Activated T-helper 9 cell treated with anti-CD3 and anti-CD28 coated beads, Interleukin-2, amount 50 U/mL, for 16 hours (primary cell): Measurements from ENCODE around the gene MKNK1.
A peak's percentile ranks its signal among the peaks of the same experiment; 100 is the strongest.

Experiments
- DNase-seq: peaks from one replicate; pipeline ENCODE4 v3.0.0-alpha.2; 2020; ENCODE audit warnings: low read depth

The MKNK1 gene

DNA sequence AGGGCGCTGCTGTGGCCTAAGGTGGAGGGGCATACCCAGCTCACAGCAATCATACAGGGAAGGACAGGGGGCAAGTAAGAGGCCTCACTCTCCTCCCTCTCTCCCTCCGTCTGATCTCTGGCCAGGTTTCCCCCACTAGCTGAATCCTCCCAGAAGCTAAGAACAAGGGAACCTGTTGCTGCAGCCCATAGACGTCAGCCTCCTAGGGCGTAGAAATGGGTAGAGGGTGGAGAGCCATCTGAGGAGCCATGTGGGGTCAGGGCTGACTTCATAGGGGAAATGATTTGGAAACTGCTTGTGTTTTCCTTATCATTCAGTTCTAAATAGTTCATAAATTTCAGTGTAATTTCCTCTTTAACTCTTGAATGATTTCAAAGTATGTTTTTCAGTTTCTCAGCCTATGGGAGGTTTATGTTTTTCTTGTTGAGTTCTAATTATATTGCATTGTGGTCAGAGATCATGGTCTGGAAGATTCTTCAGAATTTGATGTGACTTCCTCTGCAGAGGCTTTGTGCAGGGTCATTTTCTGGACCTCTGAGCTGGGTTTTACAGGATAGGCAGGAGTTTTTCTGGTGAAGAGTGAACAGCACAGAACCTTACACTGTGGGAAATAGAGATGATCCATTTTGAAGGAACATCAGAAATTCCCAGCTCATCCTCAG is 14.8 kb upstream of the MKNK1 start:
- no peak for DNase-seq

GRCh38 chr1:46617833-46618232 is 13.8 kb upstream of the MKNK1 start:
- no peak for DNase-seq

DNA sequence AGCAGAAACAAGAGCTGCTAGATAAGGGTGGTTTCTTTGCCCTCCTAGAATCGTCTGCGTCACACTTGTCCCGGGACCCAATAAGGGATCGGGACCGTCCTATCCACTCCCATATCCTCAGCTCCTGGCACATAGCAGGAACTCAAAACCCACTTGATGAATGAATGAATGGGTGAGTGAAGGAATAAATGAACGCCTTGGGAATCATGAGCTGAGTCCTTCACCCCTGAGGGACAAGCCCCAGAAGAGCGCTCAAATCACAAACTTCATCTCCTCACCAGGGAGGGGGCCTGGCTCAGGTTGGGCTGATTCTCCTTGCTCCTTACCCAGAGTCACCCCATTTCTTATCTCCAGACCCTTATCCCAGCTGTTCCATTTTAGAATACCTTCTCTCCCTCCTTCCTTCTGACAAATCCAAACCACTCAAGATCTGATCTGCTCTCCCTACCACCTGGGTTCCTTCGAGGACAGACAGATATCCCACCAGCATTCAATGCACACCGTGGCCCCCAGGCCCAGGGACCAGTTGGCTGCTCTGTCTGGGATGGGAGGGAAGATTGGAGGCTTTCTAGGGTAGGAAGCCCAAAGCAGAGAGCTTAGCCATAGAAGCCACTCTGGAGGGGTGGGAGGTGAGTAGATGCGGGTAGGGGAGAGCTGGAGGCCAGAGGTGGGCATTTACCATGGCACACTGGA is 13.2 kb upstream of the MKNK1 start:
- DNase-seq: no peak

- DNase-seq: peak; percentile 58
Observed at GRCh38 chr1:46616277-46617107, 12.4 kb upstream of the MKNK1 start, which contains the start of gene MOB3C. Gene MOB3C, minus strand, starts transcription at chr1:46616811. Its CDS starts 3,490 bp downstream, at chr1:46613321.

DNA sequence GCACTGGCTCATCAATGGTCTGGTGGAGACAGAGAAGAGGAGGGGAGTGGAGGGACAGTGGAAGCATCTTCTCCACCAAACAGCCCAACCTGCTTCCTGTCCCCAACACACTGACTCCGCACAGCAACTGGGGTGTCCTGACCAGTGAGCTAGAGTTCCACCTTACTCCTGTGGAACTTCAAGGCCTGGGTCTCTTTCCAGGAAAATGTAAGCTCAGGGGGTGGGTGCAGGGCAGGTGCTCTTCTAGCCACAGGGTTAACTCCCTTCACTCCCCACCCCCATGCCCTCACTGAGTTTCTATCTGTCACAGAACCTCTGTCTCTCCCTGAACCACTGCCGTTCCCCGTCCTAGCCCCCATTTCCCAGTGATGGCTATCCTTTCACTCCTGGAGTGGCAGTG is 11.7 kb upstream of the MKNK1 start:
- DNase-seq: no peak

GRCh38 chr1:46615088-46615487 is 11.0 kb upstream of the MKNK1 start:
- DNase-seq: no peak

DNA sequence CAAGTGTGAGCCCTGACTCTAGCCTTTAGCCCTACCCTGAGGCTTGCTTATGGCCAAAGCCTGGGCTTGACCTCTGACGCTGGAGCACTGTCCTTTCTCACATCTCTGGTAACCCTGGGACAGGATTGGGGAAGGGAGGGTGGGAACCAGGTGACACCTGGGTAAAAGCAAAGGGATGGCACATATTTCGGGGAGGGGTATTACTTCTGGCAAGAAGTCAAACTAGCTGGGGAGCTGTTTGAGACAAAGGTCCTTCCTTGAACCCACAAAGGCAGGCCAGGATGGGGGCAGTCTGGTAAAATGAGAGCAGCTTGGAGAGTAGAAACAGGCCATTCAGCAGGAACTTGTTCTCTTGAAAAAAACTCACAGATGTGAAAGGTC is 10.5 kb upstream of the MKNK1 start:
- no peak for DNase-seq

DNA sequence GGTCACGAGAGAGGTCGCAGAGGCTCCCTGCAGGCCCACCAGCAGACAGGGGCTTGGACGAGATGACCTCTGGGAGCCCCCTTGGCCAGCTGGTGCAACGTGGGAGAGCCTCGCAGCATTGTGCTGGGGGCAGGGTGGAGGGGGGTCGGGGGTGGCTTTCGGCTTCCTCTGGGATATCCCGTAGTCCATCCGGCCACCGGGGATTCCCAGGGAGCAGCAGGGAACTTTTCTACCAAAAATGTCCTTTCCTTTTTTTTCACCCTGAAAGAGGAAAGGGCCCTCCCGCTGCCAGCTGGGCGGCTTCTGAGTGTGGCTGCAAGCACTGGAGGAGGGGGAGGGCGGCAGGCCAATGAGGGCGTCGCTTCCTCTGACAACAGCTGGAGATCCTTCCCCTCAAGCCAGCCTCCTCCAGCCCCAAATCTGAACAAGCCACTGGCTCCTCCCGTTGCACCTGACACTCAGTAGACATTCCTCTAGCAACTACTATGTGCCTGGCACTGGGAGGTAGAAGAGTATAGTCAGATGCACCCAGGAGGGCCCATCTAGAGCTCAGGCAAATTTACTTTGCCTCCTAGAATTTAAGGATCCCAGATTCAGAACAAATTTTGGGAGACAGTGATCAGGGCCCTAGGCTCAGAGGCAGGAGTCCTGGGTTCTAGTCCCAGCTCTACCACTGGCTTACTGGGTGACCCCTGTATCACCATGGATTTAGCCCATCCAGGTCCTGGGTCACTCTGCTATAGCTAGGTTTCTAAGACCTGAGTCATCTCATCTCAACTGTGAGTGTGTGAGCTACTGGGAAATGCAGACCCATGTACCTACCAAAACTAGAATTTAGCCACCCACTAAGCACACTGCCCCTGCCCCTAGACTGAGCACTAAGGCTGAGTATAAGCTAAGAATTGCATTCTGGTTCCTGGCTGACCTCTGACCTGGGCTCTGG is 9.9 kb upstream of the MKNK1 start:
- no peak for DNase-seq

GRCh38 chr1:46612937-46613660 is 9.0 kb upstream of the MKNK1 start:
- DNase-seq: no peak

GRCh38 chr1:46611691-46612221 is 7.7 kb upstream of the MKNK1 start:
- DNase-seq: no peak

DNA sequence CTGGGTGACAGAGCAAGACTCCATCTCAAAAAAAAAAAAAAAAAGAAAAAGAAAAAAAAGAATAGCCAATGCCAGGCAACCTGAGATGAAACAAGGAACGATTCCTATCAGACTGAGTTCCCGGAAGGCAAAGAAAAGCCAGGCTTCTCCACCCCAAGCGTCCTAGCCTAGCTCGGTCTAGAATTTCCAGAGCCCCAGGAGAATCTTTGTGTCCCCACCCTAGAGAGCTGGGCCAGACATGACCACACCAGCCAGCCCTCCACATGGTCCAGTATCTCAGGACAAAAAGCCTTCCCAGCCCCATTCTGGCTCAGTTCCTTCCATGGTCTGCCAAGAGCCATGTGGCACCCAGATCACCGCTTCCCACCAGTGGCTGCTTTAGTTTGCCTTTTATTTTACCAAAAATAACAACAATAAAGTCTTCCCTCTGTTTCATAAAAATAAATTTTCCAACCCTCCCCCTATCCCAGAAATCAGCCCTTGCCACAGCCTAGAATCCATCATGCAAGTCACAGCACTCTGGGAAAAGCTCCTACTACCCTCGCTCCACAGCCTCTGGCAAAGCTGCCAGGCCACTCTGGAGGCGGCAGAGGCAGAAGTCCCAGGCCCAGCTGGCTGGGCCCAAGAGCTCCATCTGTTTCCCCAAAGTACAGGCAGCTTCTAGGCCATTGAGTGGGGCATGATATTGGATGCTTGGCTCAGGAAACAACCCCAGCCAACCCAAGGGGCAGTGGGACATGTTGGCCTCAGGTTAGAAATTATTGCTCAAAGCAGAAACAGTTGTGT is 3.5 kb upstream of the MKNK1 start:
- no peak for DNase-seq

- DNase-seq: no peak
Observed at GRCh38 chr1:46606255-46606965, 2.3 kb upstream of the MKNK1 start.

- DNase-seq: no peak
Observed at GRCh38 chr1:46605232-46605631, 1.2 kb upstream of the MKNK1 start.

GRCh38 chr1:46603481-46603857 is 599 bp downstream of the MKNK1 start:
- DNase-seq: no peak

- DNase-seq: no peak
Observed at GRCh38 chr1:46601257-46602007, 2.6 kb downstream of the MKNK1 start.

GRCh38 chr1:46599059-46599970 is 4.8 kb downstream of the MKNK1 start:
- no peak for DNase-seq

- DNase-seq: no peak
Observed at GRCh38 chr1:46596846-46597245, 7.2 kb downstream of the MKNK1 start.

GRCh38 chr1:46596036-46596435 is 8.0 kb downstream of the MKNK1 start:
- no peak for DNase-seq
